Mononuclear cell (primary cell): ENCODE results near the gene TP53I11. TPM values are rescaled to one million over a fixed set of nuclear protein-coding genes. Genes with fewer than 3 reads are reported as not detected.

Experiments used
- H3K27me3 ChIP-seq: 2 replicates; pipeline ENCODE4 v1.6.0; 2011; ENCODE audit warnings: low read length, control low read depth; ENCODE audit not compliant: insufficient read depth
- H3K4me1 ChIP-seq: 2 replicates; pipeline ENCODE4 v1.5.1; 2011; ENCODE audit warnings: mild to moderate bottlenecking, low read length, control low read depth; ENCODE audit not compliant: insufficient read depth
- H3K4me3 ChIP-seq: 2 replicates; pipeline ENCODE4 v1.5.1; 2011; ENCODE audit warnings: mild to moderate bottlenecking, low read length, moderate library complexity
- H3K9me3 ChIP-seq: 2 replicates; pipeline ENCODE4 v1.5.1; 2011; ENCODE audit warnings: low read depth, mild to moderate bottlenecking, control low read depth, low read length
- total RNA-seq: library from RNA; depleted of rRNA; stranded (reverse); fragments of >200 nt; gene quantifications from one replicate; pipeline ENCODE4 v1.2.3, GENCODE V29; 2012

The TP53I11 gene
- total RNA-seq, 1 donor, result 7.7 TPM

DNA sequence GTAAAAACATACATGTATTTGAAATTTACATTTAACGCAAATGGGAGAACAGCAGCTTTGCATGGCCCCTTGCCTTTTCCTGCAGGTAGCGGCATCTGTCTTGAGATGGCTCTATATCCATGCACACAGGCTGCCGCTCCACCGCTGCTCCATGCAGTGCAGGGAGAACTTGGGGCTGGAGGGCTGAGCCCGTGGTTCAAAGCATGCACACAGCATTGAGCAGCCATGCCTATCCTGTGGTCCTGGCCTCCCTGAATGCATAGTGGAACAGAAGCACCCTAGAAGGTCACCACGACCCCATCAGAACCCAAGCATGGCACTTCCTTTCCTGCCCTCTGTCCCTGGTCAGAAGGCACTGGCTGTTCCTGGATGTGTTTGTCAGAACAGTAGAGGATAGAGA lies 35.0 kb upstream of the TP53I11 start:
- Histone ChIP-seq H3K27me3 (no peaks in the 10 kb centered on the region), H3K4me3 (no peak overlapping the region), H3K9me3 (no peaks in the 10 kb centered on the region), H3K4me1 (peaks cover 5% of the 10 kb centered on the region)

DNA sequence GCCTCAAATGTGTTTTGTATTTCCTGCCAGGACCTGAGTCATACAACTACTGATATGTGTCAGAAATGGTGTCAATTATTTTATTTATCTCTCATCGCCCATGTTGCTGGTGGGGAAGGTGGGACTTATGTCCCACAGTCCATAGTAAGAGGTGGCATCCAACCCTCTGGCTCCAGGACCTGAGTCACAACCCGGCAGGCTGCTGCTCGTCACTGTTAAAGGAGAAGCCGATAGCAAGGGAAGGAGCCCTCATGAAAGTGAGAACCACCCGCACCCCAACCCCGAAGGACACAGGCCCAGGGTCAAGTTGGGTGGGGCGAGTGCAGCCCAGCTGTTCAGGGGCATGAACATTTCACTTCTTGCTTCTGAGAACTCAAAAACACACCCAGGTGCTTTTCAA lies 33.1 kb upstream of the TP53I11 start:
- Histone ChIP-seq H3K4me3 (no peak overlapping the region), H3K4me1 (peaks cover 17% of the 10 kb centered on the region), H3K27me3 (no peaks in the 10 kb centered on the region), H3K9me3 (no peaks in the 10 kb centered on the region)

DNA sequence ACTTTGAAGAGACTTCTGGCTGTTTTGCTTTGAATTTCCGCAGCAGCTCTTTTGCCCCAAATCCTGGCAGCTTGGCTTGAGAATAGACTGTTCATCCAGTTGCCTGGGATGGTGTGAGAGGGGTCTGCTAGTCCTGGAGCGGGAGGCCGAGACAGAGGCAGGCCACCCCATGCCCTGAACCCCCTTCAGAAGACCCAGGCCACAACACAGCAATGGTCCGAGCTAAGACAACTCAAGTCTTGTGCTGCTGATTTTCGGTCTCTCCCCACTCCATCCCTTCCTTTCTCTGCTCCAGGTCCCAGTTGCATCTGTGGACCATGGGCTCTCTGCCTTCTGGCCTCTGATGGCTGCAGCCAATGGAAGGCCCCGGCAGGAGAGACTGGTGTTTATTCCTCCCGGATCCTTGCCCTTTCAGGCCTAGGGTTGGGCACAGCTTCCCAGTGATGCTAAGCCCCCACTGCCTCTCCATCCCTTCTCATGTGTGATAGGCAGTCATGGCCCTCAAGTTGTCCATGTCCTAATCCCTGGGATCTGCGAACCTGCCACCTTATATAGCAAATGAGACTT lies 31.9 kb upstream of the TP53I11 start:
- no peaks in the 10 kb centered on the region for H3K9me3 ChIP-seq
- H3K27me3 ChIP-seq, result no peaks in the 10 kb centered on the region
- H3K4me1 ChIP-seq, result peaks cover 29% of the 10 kb centered on the region
- H3K4me3 ChIP-seq, result no peak overlapping the region

DNA sequence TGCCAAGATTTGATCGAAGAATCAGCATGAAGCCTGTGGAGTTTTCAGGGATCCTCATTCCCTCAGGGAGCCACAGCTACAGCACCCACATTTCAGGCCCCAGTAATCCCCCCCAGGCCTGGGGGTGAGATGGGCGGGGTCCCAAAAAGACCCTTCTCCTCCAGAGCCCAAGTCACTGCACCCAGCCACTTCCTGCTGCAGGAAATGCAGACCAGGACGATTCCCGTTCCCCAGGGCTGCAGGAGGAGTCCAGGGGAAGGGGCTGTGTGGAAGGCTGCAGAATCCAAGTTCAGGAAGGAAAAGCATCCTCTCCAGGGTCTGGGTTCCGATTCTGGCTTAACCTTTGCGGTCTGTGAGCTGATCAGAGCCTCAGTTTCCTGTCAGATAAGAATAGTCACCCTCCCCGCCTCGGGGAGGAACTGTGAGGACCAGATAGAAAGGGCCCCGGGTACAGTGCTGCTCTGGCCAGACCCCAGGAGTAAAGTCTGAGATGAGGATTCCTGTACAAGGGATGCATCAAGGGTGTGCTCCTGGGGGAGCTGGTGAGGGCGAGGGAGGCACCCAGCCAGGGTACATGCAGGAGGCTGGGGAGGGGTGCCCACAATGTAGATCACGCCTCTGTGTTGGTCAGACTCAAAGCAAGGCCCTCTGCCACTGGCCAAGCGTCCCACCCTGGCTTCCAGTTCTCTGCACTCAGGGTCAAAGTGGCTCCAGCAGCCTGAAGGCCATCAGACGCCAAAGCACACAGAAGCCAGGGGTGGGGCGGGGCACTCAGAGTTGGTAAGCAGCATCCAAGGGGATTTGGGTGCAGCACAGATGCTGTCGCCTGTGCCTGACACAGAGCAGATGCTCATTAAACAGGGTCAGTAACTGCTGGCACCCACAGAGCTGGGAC lies 30.1 kb upstream of the TP53I11 start:
- Histone ChIP-seq H3K9me3 (no peaks in the 10 kb centered on the region), H3K4me1 (peaks cover 33% of the 10 kb centered on the region), H3K4me3 (no peak overlapping the region), H3K27me3 (no peaks in the 10 kb centered on the region)

DNA sequence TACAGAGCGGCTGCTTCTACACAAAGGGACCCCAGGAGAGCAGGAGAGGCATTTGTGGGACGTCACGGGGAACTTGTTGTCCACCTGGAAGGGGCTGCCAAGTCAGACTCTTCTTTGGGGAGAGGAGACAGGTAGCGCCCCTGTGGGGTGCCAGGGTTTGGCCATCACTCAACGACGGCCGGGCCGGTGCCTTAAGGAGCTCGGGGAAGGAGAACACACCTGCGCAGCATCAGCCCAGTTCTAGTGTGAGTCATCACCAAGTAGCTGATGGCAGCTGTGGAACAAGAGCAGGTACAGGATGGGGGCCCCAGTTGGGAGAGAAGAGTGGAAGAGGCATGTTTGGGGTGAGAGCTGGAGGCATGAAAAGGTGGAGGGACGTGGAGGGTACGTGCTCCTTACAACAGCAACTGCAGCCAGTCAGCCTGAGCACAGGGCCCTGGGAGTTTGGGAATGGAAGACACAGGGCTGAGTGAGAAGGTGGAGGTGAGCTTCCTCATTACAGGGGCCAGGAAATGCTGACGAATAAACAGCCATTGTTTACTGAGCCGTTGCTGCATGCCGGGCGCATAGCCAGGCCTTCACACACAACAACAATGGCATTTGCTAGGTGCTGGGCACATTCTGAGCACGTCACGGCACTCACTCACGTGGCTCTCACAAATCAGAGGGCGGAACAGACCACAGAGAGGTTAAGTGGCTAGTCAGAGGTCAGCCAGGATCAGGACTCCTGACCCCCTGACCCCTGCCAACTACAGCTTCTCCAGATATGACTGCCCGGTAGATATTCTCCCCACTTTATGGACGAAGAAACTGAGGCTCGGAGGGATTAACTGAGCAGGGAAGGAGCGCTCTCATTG lies 29.1 kb upstream of the TP53I11 start:
- no peaks in the 10 kb centered on the region for H3K9me3 ChIP-seq

DNA sequence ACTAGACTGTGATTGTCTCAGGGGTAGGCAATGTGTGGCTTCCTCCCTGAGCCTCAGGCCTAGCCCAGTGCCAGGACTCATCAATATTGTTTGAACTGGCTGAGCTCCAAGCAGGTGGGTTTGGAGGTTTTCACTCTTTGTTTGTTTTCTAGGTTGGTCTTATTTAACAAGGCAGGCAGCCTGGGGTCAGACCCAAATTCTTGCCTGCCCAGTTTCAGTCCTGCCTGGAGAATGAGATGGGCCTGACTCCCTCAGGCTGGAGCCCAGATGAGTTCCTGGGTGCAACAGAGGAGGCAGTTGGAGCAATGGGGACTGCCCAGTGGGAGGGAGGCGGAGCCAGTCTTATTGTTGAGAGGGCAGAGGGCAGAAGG lies 28.3 kb upstream of the TP53I11 start:
- H3K9me3 ChIP-seq, result no peaks in the 10 kb centered on the region
- H3K4me1 ChIP-seq, result peaks cover 33% of the 10 kb centered on the region
- no peaks in the 10 kb centered on the region for H3K27me3 ChIP-seq

More for the DNA sequence above, 29.1 kb upstream of the TP53I11 start:
- Histone ChIP-seq H3K4me1 (peaks cover 33% of the 10 kb centered on the region), H3K27me3 (no peaks in the 10 kb centered on the region), H3K4me3 (no peak overlapping the region)

DNA sequence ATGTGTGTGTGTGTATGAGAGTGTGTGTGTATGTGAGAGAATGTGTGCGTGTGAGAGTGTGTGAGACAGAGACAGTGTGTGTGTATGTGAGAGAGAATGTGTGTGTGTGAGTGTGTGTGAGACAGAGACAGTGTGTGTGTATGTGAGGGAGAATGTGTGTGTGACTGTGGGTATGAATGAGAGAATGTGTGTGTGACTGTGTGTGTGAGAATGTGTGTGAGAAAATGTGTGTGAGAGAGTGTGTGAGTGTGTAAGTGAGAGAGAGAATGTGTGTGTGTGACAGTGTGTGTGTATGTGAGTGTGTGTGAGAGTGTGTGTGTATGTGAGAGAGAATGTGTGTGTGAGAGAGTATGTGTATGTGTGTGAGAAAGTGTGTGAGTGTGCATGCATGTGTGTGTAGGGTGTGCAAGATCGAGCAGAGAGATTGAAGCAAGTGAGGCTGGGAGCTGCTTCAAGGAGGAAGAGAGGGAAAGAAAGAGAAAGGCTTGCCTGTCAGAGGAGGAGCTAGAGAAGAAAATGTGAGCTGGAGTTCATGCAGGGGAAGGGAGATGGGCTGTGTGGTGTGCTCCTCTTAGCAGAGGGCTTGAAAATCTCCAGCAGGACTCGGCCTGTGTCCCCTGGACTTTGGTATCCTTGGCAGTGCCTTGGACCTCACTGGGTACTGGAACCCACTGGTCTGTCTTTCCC lies 27.7 kb upstream of the TP53I11 start:
- H3K27me3 ChIP-seq, result no peaks in the 10 kb centered on the region
- H3K4me1 ChIP-seq, result peaks cover 33% of the 10 kb centered on the region
- no peak overlapping the region for H3K4me3 ChIP-seq
- H3K9me3 ChIP-seq, result no peaks in the 10 kb centered on the region

More for the DNA sequence above, 28.3 kb upstream of the TP53I11 start:
- no peak overlapping the region for H3K4me3 ChIP-seq

DNA sequence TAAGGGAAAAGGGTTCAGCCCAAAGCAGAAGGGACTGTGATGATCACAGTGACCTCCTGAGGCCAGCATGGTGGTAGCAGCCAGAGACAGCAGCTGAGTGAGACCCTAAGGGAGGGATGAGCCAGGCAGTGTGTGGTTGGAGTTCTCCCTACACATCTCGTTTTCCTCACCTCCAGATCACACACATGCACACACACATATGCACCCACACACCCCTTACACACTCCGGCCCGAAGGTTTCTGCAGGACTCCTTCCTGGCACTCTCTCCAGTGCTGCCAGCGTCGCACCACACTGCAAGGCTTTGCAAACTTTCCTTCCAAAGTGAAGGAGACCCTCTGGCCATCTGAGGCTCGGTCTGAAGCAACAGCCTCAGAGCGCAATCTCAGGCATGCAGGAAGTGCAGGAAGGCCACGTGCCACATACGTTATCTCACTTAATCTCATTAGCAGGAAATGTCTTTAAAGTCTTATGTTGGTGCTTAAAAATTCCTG lies 26.9 kb upstream of the TP53I11 start:
- H3K9me3 ChIP-seq, result no peaks in the 10 kb centered on the region
- H3K4me3 ChIP-seq, result no peak overlapping the region
- H3K27me3 ChIP-seq, result no peaks in the 10 kb centered on the region
- H3K4me1 ChIP-seq, result peaks cover 33% of the 10 kb centered on the region

DNA sequence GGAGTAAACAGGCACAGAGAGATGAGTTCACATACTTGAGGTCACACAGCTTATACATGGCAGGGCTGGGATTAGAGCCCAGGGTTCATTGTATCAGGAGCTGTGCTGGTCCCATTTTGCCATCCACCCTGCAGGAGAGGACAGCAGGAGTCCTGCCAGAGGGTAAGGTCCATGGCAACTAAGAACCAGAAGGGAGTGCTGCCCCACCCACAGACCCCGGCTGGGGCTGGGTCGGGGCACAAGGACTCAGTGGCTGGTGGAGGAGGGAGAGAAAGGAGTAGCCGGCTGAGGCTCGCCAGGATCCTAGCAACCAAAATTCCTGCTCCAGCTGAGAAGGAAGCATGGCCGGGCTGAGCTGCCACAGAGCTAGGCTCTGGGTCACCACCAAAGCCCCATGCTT lies 25.9 kb upstream of the TP53I11 start:
- peaks cover 33% of the 10 kb centered on the region for H3K4me1 ChIP-seq

DNA sequence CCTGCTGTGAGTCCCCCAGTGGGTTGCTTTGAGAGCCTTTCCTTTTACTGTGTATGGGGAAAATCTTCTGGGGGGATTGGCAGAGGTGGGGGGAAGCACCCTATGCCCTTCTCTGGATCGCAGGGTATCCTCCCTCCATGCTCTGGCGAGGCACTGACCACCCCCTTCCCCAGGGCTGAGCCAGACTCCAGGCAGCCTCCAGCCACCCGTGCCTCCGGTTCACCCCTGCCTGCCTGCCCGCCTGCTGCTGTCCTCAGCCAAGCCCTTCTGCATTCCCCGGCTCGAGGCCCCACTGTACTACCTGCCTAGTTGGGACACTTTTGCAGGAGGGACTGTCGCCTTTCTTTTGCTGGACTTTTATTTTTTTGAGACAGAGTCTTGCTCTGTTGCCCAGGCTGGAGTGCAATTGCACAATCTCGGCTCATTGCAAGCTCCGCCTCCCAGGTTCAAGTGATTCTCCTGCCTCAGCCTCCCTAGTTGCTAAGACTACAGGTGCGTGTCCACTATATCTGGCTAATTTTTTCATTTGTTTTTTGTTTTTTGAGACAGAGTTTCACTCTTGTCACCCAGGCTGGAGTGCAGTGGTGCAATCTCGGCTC lies 23.8 kb upstream of the TP53I11 start:
- Histone ChIP-seq H3K4me1 (peaks cover 41% of the 10 kb centered on the region), H3K9me3 (no peaks in the 10 kb centered on the region), H3K27me3 (no peaks in the 10 kb centered on the region), H3K4me3 (no peak overlapping the region)

More for the DNA sequence above, 25.9 kb upstream of the TP53I11 start:
- H3K27me3 ChIP-seq, result no peaks in the 10 kb centered on the region
- H3K9me3 ChIP-seq, result no peaks in the 10 kb centered on the region
- H3K4me3 ChIP-seq, result no peak overlapping the region

DNA sequence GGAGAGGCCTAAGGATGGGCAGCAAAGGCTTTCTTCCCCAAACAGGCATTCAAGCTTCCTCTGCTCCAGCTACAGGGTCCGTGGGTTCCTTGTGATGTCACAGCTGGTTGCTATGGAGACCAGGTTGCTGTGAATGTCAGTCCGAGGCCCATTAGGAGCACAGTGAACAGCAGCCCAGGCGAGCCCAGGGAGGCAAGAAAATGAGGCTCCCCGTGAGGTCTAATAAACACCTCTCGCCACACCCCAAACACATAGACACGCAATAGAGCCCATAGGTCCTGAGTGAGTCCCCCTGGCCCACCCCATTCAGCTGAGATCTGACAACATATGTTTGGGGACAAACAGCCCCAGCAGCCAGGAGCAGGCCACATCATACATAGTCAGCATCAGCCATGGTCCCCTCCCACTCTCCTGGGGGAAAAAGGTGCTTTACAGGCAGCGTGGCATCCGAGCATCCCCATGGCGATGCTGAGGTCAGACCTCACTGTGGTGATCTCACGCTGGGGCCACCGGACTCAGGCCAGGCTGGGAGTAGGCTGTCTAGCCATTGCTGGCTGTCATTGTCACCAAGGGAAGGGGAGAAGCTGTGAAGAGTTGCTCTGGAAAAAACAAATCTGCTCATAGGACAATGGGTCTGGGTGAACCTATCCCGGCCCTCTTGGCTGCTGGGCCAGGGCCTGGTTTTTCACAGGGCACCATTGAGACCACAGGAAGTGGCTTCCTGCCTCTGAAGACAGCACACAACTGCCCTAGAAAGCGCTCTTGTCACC lies 23.1 kb upstream of the TP53I11 start:
- H3K4me3 ChIP-seq, result no peak overlapping the region

DNA sequence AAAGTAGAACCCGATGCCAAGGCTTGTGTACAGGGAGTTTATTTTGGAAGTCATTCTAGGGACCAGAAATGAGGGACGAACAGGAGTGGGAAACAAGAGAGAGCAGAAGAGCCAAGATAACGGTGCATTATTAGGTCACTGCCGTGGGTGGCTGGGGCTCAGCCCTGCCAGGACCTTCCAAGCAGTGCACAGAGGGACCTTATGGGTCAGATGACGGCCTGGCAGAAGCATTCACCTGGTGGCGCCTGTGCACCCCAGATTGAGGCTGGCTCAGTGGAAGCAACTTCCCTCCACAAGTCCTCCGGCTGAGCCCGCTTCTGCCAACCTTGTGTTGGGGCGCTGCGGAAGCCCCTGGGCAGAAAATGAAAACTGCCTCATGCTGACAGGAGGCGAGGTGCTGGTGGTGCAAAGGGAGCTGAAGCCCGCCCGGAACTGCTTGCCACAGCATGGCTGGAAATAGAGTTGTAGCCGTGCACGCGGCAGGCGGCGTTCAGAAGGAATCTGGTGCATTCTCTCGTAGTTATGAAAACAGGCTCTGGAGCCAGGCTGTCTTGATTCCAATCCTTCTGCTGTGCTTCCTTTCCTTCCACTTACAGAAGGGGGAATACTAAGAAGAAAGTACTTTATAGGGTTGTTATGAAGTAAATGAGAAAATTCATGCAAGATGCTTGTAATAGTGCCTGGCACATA lies 22.2 kb upstream of the TP53I11 start:
- no peaks in the 10 kb centered on the region for H3K27me3 ChIP-seq
- no peaks in the 10 kb centered on the region for H3K9me3 ChIP-seq
- H3K4me1 ChIP-seq, result peaks cover 30% of the 10 kb centered on the region

More for the DNA sequence above, 23.1 kb upstream of the TP53I11 start:
- Histone ChIP-seq H3K9me3 (no peaks in the 10 kb centered on the region), H3K4me1 (peaks cover 39% of the 10 kb centered on the region), H3K27me3 (no peaks in the 10 kb centered on the region)

DNA sequence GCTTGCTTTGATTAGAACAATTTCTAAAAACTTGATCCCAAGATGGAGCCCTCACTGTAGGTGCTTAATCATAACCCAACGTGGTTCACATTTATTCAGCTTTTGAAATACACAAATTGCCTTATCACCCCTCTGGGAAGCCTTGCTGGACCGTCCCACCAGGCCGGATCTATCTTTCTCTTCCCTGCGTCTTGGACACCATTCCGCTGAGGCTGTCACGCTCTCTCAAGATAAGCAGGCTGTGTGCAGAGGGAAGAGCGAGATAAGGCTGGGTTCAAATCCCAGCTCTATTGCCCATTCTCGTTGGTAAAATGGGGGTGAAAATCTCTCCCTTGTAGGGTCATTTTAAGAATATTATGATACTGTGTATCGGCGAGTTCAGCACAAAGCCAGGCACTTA lies 20.5 kb upstream of the TP53I11 start:
- H3K9me3 ChIP-seq, result no peaks in the 10 kb centered on the region
- H3K4me3 ChIP-seq, result no peak overlapping the region
- H3K4me1 ChIP-seq, result peaks cover 23% of the 10 kb centered on the region
- H3K27me3 ChIP-seq, result no peaks in the 10 kb centered on the region

More for the DNA sequence above, 22.2 kb upstream of the TP53I11 start:
- H3K4me3 ChIP-seq, result no peak overlapping the region
